G401.6 (cell line): ENCODE data around the gene NODAL.

ENCODE experiments used
- FAIRE-seq: peaks from 2 replicates; lab custom pipeline; 2012; peaks lifted over from hg19 to GRCh38; lab: Jason Lieb, UNC

Gene NODAL

GRCh38 chr10:70432561-70433263 lies 8.8 kb downstream of the NODAL start:
- FAIRE-seq: no peak

GRCh38 chr10:70432101-70432500 lies 9.4 kb downstream of the NODAL start:
- FAIRE-seq: no peak

GRCh38 chr10:70430493-70431445 lies 10.7 kb downstream of the NODAL start:
- FAIRE-seq: peak; percentile 85

GRCh38 chr10:70426823-70427222 lies 14.7 kb downstream of the NODAL start:
- FAIRE-seq: no peak

- FAIRE-seq: no peak
Observed at GRCh38 chr10:70425096-70425495, 16.4 kb downstream of the NODAL start.

- FAIRE-seq: no peak
Observed at GRCh38 chr10:70424320-70424719, 17.2 kb downstream of the NODAL start.

GRCh38 chr10:70418713-70419112 lies 22.8 kb downstream of the NODAL start:
- FAIRE-seq: no peak

- FAIRE-seq: no peak
Observed at GRCh38 chr10:70418229-70418628, 23.3 kb downstream of the NODAL start.

GRCh38 chr10:70417568-70417967 lies 23.9 kb downstream of the NODAL start:
- FAIRE-seq: no peak

GRCh38 chr10:70412356-70412755 lies 29.1 kb downstream of the NODAL start:
- no peak for FAIRE-seq

GRCh38 chr10:70410608-70411007 lies 30.9 kb downstream of the NODAL start:
- FAIRE-seq: no peak

GRCh38 chr10:70409772-70410171 lies 31.7 kb downstream of the NODAL start:
- FAIRE-seq: no peak

- FAIRE-seq: peak; percentile 97
Observed at GRCh38 chr10:70405037-70405824, 36.2 kb downstream of the NODAL start.

- FAIRE-seq: no peak
Observed at GRCh38 chr10:70404787-70405036, 36.8 kb downstream of the NODAL start.

- FAIRE-seq: peak; percentile 95
Observed at GRCh38 chr10:70404036-70404786, 37.3 kb downstream of the NODAL start, which contains the start of gene EIF4EBP2. TSS of gene EIF4EBP2 (plus strand) at chr10:70404145. CDS start at chr10:70404402, 257 bp downstream.

GRCh38 chr10:70403483-70404035 lies 37.9 kb downstream of the NODAL start:
- FAIRE-seq: no peak

- FAIRE-seq: no peak
Observed at GRCh38 chr10:70399177-70399576, 42.3 kb downstream of the NODAL start.

- FAIRE-seq: no peak
Observed at GRCh38 chr10:70396140-70396539, 45.3 kb downstream of the NODAL start.

- no peak for FAIRE-seq
Observed at GRCh38 chr10:70391654-70392053, 49.8 kb downstream of the NODAL start.
